ENCODE data around the gene MCEMP1.

MCEMP1 gene

DNA sequence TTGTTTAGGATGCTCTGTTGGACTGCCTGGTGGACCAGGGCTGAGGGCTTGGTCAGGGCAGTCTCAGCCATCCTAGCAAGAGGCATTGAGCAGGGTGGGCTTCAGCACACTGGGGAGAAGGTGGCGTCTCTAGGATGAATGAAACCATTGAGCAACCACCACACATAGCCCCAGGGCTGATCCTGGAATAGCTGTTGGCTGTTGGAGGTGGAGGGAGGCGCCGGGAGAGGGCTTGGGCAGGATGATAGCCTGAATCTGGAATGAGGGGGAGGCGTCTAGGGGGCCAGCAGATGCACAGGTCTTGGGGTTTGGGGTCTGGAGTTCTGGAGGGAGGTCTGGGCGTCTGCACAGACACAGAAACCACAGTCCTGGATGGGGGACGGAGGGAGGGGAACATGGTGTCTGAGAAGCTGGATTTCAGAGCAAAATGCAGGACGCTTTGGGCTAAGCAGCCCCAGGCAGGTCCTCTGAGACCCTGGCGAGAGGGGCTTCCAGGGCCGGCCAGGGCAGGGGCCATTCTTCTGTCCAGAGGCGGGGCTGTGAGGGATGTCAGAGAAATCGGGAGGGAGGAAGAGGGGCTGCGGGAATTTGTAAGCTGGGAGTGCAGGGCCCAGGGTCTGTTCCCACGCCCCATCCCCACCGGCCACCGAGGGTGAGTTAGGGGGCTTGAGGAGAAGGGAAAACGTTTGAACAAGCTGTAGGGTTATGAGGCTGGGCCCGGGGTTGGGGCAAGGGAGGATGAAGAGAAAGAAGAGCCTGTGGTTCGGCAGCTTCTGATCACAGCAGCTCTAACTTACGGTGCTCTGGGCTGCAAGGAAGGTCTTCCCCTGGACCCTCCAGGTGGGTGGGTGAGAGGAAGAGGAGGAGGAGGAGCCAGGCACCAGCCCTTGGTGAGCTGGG lies 8.9 kb downstream of the MCEMP1 start:
- DNase-seq (ENCODE audit: low spot score in 2 of 2) = peak in 1 of 2 experiments; percentile 39
- no peaks in the 10 kb centered on the region for H3K27me3 ChIP-seq (ENCODE audit: low read depth)
- H3K4me1 ChIP-seq = no peaks in the 10 kb centered on the region
- in situ Hi-C loops (cut with MboI; ENCODE audit: low sequenced_read_pairs) = no loop called here
- peaks cover 12% of the 10 kb centered on the region for H3K36me3 ChIP-seq (replicated peaks)
- H3K9me3 ChIP-seq = no peaks in the 10 kb centered on the region
- no peak overlapping the region for H3K4me3 ChIP-seq

DNA sequence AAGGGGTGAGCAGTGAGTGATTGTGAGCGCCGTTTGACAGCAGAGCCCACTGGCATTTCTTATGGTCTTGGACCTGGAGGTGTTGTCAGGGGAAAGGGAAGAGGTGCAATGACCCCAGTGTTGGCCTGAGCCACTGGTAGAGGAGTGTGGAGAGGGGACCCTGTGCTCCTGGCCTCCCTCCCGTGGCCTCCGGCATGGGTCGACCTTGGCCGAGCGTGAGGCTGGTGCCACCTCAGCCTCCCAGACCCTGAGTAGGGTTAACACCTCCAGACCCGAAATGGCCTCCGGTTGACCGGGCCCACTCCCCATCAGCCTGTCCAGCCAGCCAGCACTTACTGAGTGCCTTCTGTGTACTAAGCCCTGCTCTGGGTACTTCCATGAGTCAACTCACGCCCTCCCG lies 10.3 kb downstream of the MCEMP1 start:
- peaks cover 9% of the 10 kb centered on the region; the same call in 1 of the 2 replicates for H3K36me3 ChIP-seq (replicated peaks)
- H3K9me3 ChIP-seq = no peaks in the 10 kb centered on the region
- no peaks in the 10 kb centered on the region for H3K27me3 ChIP-seq (ENCODE audit: low read depth)
- DNase-seq (ENCODE audit: low spot score in 2 of 2) = no peak
- in situ Hi-C loops (cut with MboI; ENCODE audit: low sequenced_read_pairs) = no loop called here
- no peaks in the 10 kb centered on the region for H3K4me1 ChIP-seq
- H3K4me3 ChIP-seq = no peak overlapping the region

DNA sequence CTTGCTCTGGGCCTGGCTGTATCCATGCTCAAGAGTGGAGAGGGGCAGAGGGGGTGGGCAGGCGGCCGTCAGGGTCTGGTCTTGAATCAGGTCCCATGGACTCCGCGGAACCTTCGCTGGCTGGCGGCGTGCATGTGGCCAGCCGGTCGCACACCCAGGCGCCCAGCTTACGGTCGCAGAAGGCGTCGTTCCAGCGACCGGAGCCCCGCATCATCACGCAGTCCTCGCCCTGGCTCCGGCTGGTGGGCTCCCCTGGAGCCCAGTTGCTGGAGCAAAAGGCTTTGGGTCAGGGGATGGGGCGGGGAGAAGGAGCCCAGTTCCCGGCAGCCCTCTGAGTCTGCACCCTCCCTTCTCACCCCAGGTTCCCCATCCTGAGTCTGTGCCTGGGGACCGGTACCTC lies 12.3 kb downstream of the MCEMP1 start:
- H3K36me3 ChIP-seq (replicated peaks) = no peaks in the 10 kb centered on the region; the same call in 1 of the 2 replicates
- no peak overlapping the region for H3K4me3 ChIP-seq
- DNase-seq (ENCODE audit: low spot score in 2 of 2) = no peak
- no peaks in the 10 kb centered on the region for H3K4me1 ChIP-seq
- H3K9me3 ChIP-seq = no peaks in the 10 kb centered on the region
- H3K27me3 ChIP-seq (ENCODE audit: low read depth) = no peaks in the 10 kb centered on the region
- in situ Hi-C loops (cut with MboI; ENCODE audit: low sequenced_read_pairs) = no loop called here

DNA sequence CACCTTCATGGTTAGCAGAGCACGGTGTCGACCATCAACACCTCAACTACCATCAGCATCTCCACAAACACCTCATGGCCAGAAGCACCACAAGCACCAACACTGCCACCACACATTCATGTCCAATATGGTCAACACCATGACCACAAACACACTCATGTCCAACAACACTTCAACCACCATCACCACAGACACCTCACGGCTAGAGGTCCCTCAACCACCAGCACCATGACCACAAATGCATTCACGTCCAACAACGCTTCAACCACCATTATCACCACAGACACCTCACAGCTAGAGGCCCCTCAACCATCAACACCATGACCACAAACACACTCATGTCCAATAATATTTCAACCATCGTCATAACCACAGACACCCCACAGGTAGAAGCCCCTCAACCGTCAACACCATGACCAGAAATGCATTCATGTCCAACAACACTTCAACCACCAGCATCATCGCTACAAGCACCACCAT lies 13.9 kb downstream of the MCEMP1 start:
- no peak for DNase-seq (ENCODE audit: low spot score in 2 of 2)
- Histone ChIP-seq H3K27me3 (ENCODE audit: low read depth) (no peaks in the 10 kb centered on the region), H3K36me3 (replicated peaks) (no peaks in the 10 kb centered on the region), H3K4me1 (no peaks in the 10 kb centered on the region), H3K4me3 (no peak overlapping the region), H3K9me3 (no peaks in the 10 kb centered on the region)
- in situ Hi-C loops (cut with MboI; ENCODE audit: low sequenced_read_pairs) = no loop called here

DNA sequence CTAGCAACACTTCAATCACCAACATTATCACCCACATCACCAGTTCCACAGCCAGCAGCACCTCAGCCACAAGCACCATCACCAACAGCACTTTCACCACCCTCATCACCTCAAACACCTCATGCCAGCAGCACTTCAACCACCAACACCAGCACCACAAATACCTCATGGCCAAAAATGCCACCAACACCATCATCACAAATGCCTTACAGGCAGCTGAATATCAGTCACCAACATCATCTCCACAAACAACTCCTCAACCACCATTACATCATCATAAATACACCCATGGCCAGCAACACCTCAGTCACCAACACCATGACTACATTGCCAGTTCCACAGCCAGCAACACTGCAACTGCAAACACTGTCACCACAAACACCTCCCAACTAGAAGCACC lies 14.6 kb downstream of the MCEMP1 start:
- no peak for DNase-seq (ENCODE audit: low spot score in 2 of 2)
- Histone ChIP-seq H3K4me3 (no peak overlapping the region), H3K4me1 (no peaks in the 10 kb centered on the region), H3K9me3 (no peaks in the 10 kb centered on the region), H3K27me3 (ENCODE audit: low read depth) (no peaks in the 10 kb centered on the region), H3K36me3 (replicated peaks) (no peaks in the 10 kb centered on the region)
- in situ Hi-C loops (cut with MboI; ENCODE audit: low sequenced_read_pairs) = no loop called here

DNA sequence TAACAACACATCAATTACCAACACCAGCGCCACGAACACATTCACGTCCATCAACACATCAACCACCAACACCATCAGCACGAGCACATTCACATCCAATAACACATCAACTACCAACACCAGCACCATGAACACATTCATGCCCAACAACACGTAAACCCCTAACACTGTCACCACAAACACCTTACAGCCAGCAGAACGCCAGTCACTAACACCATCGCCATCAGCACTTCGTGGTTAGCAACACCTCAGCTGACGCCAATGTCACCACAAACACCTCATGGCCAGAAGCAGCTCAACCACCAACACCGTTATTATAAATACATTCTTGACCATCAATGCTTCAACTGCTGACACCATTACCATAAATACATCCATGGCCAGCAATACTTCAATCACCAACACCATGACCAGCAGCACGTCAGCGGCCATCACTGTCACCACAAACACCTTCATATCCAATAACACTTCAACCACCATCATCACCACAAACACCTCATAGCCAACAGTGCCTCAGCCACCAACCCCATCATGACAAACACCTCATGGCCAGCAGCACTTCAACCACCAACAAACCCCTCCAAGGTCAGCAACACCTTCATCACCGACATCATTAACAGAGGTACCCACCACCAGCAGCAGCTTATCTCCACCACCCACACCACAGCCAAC lies 15.7 kb downstream of the MCEMP1 start:
- Histone ChIP-seq H3K36me3 (replicated peaks) (no peaks in the 10 kb centered on the region), H3K4me3 (no peak overlapping the region), H3K4me1 (no peaks in the 10 kb centered on the region), H3K9me3 (no peaks in the 10 kb centered on the region), H3K27me3 (ENCODE audit: low read depth) (peaks cover 6% of the 10 kb centered on the region)
- in situ Hi-C loops (cut with MboI; ENCODE audit: low sequenced_read_pairs) = no loop called here
- DNase-seq (ENCODE audit: low spot score in 2 of 2) = no peak

DNA sequence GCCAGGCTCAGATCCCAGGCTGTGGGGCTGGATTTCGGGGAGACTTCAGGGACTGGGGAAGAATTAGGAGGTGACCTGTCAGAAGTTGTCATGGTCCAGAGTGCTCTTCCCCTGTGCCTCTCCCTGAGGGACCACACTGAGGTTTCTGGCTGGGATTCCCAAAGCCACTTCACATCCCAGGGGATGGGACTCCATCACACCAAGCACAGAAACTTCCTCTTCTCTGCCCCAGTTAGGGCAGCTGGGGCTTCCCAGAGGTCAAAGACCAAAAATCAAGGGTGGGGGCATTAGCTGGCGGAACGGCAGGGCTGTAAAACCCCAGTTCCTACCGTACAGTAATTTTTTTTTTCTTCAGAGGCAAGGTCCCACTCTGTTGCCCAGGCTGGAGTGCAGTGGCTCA lies 17.6 kb downstream of the MCEMP1 start:
- DNase-seq (ENCODE audit: low spot score in 2 of 2) = no peak
- H3K27me3 ChIP-seq (ENCODE audit: low read depth) = peaks cover 16% of the 10 kb centered on the region
- no peaks in the 10 kb centered on the region for H3K36me3 ChIP-seq (replicated peaks)
- H3K4me3 ChIP-seq = no peak overlapping the region
- no peaks in the 10 kb centered on the region for H3K4me1 ChIP-seq
- in situ Hi-C loops (cut with MboI; ENCODE audit: low sequenced_read_pairs) = no loop called here
- no peaks in the 10 kb centered on the region for H3K9me3 ChIP-seq

DNA sequence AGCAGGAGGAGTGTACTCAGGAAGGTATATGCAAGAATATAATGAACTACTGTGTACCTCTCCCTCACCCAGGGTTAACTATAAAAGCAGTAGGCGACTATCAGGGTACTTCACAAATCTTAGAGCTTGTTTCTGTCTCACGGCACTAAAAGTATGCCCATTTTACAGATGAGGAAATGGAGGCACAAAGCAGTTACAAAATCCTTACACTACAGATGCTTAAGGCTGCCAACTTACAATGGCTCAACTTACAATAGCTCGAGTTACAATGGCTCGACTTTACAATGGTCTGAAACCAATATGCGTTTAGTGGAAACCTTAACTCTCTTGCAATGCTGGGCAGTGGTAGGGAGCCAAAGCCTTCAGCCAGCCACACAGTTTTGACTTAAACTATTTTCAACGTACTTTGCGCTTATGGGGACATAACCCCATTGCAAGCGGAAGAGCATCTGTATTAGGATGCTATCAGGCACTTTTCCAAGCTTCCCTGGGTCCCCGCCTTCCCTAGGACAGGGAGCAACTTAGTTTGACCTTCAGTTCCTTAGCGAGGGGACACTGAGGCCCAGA lies 20.9 kb downstream of the MCEMP1 start:
- in situ Hi-C loops (cut with MboI; ENCODE audit: low sequenced_read_pairs) = no loop called here
- Histone ChIP-seq H3K4me1 (no peaks in the 10 kb centered on the region), H3K4me3 (no peak overlapping the region), H3K27me3 (ENCODE audit: low read depth) (peaks cover 16% of the 10 kb centered on the region), H3K9me3 (no peaks in the 10 kb centered on the region), H3K36me3 (replicated peaks) (no peaks in the 10 kb centered on the region)
- no peak for DNase-seq (ENCODE audit: low spot score in 2 of 2)

DNA sequence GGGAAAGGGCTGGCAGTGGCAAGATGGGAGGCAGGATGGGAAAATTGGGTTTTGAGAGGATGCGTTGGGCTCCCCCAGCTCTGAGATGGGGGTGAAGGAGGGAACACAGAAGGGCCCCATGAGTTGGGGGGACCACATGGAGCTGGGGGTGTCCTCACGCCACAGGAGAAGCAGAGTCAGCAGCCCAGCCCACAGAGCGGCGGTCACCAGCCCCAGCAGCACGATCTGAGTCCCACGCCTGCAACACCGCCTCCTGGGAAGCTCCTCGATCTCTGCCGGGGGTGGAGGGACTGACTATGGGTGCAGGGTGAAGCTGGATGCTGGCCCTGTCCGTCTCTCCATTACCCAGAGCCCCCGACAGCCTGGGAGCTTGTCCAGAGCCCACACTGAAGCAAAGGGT lies 21.7 kb downstream of the MCEMP1 start:
- Histone ChIP-seq H3K4me1 (no peaks in the 10 kb centered on the region), H3K4me3 (no peak overlapping the region), H3K9me3 (no peaks in the 10 kb centered on the region), H3K36me3 (replicated peaks) (no peaks in the 10 kb centered on the region), H3K27me3 (ENCODE audit: low read depth) (peaks cover 16% of the 10 kb centered on the region)
- in situ Hi-C loops (cut with MboI; ENCODE audit: low sequenced_read_pairs) = no loop called here
- no peak for DNase-seq (ENCODE audit: low spot score in 2 of 2)

DNA sequence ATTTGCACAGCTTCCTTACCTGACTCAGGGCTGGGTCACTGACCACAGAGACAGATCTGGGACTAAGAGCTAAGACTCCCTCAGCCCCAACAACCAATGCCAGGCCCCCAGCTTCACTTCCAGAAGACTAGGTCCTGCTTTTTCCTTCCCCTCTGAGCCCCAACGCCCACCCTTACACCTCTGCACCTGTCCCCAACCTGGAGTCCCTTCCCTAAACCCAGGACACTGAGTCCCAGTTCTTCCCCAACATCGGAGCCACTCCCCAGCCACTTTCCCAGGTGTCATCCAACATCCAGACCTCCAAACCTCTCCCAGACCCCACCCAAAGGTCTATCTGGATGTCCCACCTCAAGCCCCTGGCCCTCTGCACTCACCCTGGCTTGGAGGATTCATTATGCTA lies 22.1 kb downstream of the MCEMP1 start:
- in situ Hi-C loops (cut with MboI; ENCODE audit: low sequenced_read_pairs) = no loop called here
- H3K4me1 ChIP-seq = no peaks in the 10 kb centered on the region
- H3K27me3 ChIP-seq (ENCODE audit: low read depth) = peaks cover 16% of the 10 kb centered on the region
- no peak overlapping the region for H3K4me3 ChIP-seq
- no peak for DNase-seq (ENCODE audit: low spot score in 2 of 2)
- H3K36me3 ChIP-seq (replicated peaks) = no peaks in the 10 kb centered on the region
- H3K9me3 ChIP-seq = no peaks in the 10 kb centered on the region

DNA sequence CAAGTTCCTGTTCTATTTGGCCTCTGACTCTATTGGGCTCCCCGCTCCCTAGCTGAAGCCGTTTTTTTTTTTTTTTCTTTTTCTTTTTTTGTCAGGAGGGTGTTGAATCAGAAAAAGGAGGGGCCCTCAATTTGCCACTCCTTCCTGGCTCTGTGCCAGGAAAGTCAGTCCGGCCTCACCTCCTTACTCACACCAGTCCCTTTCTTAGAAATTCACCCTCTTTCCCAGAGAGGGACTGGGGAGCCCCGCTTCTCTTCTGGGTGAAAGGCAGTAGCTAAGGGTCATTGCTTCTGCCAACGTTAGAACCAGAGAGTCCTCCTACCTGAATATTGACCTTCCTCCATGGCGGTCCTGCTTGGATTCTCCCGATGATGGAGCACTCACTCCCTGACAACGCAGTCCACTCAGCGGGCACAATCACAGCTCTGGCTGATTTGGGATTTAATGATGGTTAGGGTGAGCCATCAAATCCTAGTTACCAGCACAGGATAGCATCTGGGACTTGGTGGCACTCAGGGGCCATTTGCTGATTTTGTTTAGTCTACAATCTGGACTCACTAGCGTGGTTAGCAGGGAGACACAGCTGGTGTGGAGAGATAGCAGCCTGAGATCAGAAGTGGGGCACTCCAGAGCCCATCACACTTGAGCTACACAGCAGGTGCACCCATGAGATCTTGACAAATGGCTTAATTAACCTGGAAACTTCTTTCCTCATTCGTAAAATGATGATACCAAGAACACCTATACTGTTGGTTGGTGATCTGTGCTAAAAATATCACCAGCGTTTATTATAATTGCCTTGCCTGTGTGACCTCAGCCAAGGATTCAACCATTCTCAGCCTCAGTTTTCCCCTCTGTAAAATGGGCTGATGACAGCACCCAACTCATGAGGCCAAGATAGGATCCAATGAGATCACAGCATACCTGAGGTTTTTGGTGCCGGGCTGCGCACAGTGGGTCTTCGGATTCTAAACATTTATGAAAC lies 22.8 kb downstream of the MCEMP1 start:
- in situ Hi-C loops (cut with MboI; ENCODE audit: low sequenced_read_pairs) = no loop called here
- Histone ChIP-seq H3K4me3 (no peak overlapping the region), H3K36me3 (replicated peaks) (no peaks in the 10 kb centered on the region)

DNA sequence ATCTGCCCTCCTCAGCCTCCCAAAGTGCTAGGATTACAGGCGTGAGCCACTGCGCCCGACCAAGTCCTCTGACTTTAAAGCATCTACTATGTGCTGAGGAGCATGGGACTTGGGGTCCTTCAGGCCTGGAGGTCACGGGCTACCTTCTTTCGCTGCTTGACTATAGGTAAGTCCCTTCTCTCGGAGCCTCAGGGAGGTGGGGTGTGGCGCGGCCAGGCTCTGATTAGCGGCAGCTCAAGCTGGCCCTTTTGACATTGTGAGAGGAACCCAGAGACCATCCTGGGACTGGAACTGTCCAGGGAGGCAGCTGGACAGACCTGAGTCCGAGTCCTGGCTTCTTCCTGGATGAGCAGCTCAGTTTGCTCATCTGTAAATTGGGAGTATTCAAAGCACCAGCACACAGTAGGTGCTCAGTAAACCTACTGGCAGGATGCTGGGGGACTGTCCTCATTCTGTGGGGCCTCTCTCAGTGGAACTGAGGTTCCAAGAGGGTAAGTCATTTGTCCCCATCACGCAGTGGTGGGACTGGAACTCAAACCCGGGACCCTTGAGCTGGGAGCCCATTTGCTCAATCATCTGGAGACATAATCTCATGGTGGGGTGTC lies 24.3 kb downstream of the MCEMP1 start:
- in situ Hi-C loops (cut with MboI; ENCODE audit: low sequenced_read_pairs) = no loop called here

More for the DNA sequence above, 22.8 kb downstream of the MCEMP1 start:
- Histone ChIP-seq H3K9me3 (no peaks in the 10 kb centered on the region), H3K4me1 (no peaks in the 10 kb centered on the region), H3K27me3 (ENCODE audit: low read depth) (peaks cover 16% of the 10 kb centered on the region)
- no peak for DNase-seq (ENCODE audit: low spot score in 2 of 2)

More for the DNA sequence above, 24.3 kb downstream of the MCEMP1 start:
- DNase-seq (ENCODE audit: low spot score in 2 of 2) = no peak
- Histone ChIP-seq H3K9me3 (no peaks in the 10 kb centered on the region), H3K27me3 (ENCODE audit: low read depth) (peaks cover 16% of the 10 kb centered on the region), H3K36me3 (replicated peaks) (no peaks in the 10 kb centered on the region), H3K4me3 (no peak overlapping the region), H3K4me1 (no peaks in the 10 kb centered on the region)

Measured in HAP-1 (cell line).